ENCODE results near the gene CUX1. TPM values are rescaled to one million over a fixed set of nuclear protein-coding genes. Genes with fewer than 3 reads are reported as not detected.

Gene CUX1
- total RNA-seq: 29.3 and 32.7 TPM in 2 replicates

GRCh38 chr7:101817471-101818286 lies at the start of gene CUX1:
Gene CUX1 (plus strand): TSS chr7:101817626. CDS start chr7:101817640, 14 bp downstream.

GRCh38 chr7:102286237-102287110 lies 469.0 kb downstream of the CUX1 start, which contains the start of gene SH2B2:
Gene SH2B2 (plus strand): TSS chr7:102286868. CDS start chr7:102300551, 13,683 bp downstream.

Small RNA genes lying within 50 kb of the gene (small RNA-seq; reads per million reads assigned to genes)
- gene AC005086.2 (not detected), gene AC005086.3 (not detected), gene AC005086.4 (not detected), gene AC005088.1 (not detected), gene MIR4285 (not detected), gene RF00554 (not detected)

Other genes starting within 250 kb of the CUX1 start
- not detected in 2 replicates for gene MYL10, start 188.3 kb upstream of the CUX1 start, total RNA-seq